HG03342 (cell line): ENCODE measurements around the gene C15orf61.

ENCODE experiments used
- ATAC-seq: cut with Tn5 transposase; IDR thresholded peaks from one replicate; pipeline ENCODE4 v1.9.1; 2021; ENCODE audit warnings: mild to moderate bottlenecking, moderate library complexity; ENCODE audit not compliant: unreplicated experiment

The C15orf61 gene

GRCh38 chr15:67512933-67513714 is 7.8 kb upstream of the C15orf61 start:
- no peak for ATAC-seq

GRCh38 chr15:67515090-67515489 is 5.8 kb upstream of the C15orf61 start:
- ATAC-seq: no peak

GRCh38 chr15:67515557-67515956 is 5.4 kb upstream of the C15orf61 start:
- no peak for ATAC-seq

- no peak for ATAC-seq
These were observed 456 bp upstream of the C15orf61 start for GRCh38 chr15:67520321-67521028.

DNA sequence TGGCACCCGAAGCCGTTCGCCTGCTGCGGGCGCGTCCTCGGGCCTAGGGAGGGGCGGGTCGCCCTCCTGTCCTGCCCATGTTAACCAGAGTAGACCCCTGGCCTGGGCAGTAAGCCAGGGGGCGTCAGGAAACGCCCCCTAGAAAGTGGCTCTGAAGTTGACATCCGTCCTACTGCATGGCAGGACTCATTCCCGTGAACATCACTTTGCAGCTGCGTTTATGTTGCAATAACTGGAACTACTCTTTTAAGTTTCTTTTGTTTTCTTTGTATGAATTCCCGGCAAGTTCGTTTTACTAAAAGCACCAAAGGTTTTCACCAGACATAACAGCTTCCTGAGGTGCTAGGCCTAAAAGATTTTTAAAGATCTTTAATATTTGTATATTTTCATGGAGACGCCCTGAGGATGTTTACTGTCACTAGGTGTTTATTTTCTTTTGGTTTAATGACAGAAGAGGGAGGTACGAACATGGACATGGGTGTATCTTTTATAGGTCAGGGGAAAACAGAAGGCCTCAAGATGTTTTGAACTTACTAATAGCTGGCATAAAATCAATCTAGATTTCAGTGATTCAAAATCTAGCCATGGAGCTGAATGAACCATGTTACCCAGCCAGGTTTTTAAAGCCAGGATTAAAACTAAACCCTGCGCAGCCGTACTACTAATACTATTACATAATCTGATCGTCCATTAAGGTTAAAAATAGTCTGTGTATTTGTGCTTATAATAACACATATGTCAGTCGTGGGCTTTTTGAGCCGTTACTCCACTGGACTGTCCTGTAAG is 1.0 kb downstream of the C15orf61 start:
- ATAC-seq: peak; percentile 15

DNA sequence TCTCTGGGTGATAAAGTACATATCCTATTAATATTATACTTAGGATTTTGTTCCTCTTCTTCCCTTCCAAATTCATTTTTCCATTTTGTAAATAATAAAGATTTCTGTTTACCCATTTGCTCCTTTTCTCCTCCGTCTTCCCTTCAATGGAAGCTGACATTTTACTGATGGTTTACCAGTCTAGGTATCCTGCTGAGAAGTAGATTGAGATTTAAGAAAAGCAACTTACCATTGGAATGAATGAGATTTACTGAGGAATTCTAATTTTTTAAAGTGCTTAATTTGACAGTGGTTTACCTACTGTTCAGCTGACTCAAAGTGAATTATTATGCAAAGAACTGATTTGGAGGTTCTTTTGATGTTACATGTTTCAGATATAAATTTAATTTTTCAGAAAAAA is 2.4 kb downstream of the C15orf61 start:
- no peak for ATAC-seq

- ATAC-seq: no peak
These were observed 3.3 kb downstream of the C15orf61 start for GRCh38 chr15:67524235-67524634.

GRCh38 chr15:67528513-67528912 is 7.6 kb downstream of the C15orf61 start:
- no peak for ATAC-seq

DNA sequence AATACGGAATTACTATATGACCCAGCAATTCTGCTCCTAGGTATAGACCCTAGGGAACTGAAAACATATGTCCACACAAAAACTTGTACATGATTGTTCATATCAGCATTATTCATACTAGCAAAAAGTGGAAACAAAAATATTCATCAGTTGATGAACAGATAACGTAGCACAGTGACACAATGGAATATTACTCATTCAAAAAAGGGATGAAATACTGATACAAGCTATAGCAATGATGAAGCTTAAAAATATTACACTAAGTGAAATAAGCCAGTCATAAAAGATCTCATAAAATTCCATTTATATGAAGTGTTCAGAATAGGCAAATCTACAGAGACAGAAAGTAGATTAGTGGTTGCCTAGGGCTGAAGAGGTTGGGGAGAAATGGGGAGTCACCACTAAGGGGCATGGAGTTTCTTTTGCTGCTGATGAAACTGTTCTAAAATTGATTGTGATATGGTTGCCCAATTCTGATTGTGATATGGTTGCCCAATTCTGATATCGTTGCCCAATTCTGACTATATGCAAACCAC is 10.5 kb downstream of the C15orf61 start:
- ATAC-seq: no peak

DNA sequence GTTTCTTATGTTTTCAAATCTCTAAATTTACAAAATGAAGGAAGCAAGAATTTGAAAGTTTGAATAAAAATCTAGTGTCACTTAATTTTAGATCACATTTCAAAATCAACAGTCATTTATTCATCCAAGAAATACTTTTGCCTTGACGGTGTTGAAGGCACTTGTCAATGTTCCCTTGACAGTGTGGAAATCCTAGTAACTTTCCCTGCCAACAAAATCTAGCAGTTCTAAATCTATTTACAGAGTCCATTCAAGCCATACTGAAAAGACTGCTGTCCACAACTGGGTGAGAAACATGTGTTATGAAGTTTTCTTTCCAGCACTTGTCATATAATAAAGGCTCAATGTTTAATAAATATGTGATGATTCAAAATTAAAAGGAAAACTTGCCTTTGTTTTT is 12.9 kb downstream of the C15orf61 start:
- no peak for ATAC-seq

GRCh38 chr15:67534360-67534759 is 13.4 kb downstream of the C15orf61 start:
- no peak for ATAC-seq

GRCh38 chr15:67537771-67538170 is 16.8 kb downstream of the C15orf61 start:
- ATAC-seq: no peak

DNA sequence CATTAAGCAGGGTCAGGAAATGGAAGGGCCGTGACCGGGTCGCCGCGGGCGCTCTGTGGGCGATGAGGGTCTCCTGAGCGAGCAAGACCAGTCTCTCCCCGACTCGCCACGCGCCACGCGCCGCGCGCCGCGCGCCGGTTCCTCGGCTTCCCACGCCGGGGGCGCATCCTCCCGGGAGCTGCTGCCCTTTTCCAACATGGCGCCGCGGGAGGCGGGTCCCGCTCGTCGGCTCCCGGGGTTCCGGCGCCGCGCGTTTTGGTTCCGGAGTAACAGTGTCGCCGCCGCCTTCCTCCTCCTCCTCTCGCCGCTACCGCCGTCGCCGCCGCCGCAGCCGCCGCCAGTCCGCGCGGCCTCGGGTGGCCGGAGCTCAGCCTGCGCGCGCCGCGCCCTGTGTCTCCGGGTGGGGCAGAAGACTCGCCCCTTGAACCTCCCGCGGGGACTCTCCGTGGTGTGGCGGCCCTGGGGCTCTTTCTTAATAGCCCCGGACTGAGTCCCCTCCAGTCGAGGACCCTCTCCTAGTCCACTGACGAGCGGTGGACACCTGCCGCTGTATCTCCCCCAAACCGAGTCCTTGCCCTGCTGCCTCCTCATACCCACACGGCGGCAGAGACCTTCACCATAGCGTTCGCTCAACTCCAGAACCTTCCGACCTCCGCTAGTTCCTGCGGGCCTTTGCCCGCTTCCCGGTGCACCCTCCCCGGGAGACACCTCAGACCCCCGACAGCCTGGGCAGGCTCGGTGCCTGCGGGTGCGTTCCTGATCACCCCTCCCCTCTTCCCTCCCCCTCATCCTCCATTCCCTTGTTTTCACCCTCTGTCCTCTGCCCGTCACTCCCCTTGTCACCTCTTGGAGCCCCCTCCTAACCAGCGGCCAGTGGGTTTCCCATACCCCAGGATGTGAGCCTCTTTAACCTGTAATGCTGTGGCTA is 21.8 kb downstream of the C15orf61 start, which contains the start of gene MAP2K5:
Gene MAP2K5 (plus strand): TSS at position 284 of the 928 bp plus-strand sequence. CDS start 633 bp downstream, at position 917.
- no peak for ATAC-seq

GRCh38 chr15:67543348-67543718 is 22.4 kb downstream of the C15orf61 start:
- no peak for ATAC-seq

DNA sequence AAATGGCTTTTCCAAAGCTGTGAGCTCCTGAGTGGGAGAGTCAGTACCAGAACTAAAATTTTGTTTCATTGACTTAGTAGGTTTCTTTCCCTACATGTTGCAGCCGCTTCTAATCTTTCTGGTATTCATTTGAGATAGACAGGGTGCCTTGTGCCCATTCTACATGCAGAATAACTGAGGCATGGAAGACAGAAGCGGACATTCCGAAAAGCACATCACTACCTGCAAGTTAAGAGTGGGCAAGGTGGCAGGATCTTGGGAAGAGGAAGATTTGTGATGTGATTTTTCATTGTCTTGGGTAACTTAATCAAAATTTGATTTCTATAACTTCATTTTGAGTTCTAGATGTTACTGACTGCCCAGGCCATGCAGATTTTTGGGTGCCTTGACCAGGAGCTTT is 23.5 kb downstream of the C15orf61 start:
- ATAC-seq: no peak

GRCh38 chr15:67545864-67546263 is 24.9 kb downstream of the C15orf61 start:
- ATAC-seq: no peak

- no peak for ATAC-seq
These were observed 26.1 kb downstream of the C15orf61 start for GRCh38 chr15:67547064-67547463.

DNA sequence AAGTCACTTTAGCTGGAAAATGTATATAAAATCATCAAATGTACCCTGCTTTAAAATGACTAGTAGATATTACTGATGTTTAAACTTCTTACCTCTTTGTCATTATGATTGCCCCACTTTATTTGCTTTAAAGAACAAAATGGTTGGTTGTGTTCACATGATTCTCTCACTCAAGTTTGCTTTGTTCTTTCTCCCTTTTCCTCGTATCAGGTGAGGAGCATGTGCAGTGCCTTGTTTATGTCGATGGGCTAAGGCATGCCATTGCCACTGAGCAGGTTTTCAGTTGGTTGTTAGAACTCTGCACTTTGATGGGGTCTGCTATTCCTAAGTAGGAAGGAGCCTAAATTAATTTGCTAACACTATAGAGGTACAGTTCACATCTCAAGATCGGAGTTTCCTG is 26.9 kb downstream of the C15orf61 start:
- ATAC-seq: no peak

- ATAC-seq: no peak
These were observed 27.4 kb downstream of the C15orf61 start for GRCh38 chr15:67548236-67548852.
